ENCODE data around the gene TBC1D3B.
"Not testable (repeated sequence)": the region's sequence is repeated elsewhere in the genome, so short reads cannot be mapped to it uniquely, and the experiment has no call there.

Gene TBC1D3B

DNA sequence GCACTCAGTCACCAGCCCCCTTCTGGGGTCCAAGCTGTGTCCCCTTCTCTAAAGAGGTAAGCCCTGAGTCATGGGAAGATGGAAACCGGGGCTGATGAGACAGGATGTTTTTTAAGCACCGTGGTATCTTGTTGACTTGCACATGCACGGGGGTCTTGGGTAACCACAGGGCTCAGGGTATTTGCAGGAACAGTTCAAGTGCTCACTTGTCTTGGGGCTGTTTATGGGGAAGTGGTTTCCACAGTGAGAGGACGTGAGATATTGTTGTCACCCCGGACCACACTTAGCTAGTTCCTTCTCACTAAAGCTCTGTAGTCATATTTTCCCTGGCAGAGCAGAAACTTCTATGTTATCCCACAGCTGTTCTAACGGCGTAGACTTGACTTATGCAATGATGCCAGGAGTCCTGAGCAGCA lies 12.5 kb upstream of the TBC1D3B start:
- Histone ChIP-seq H3K4me1 (ENCODE audit: control insufficient read depth in 1 of 2, insufficient read depth in 1 of 2, low read depth in 1 of 2, low read length in 1 of 2) (peaks cover 75 to 88% of the 10 kb centered on the region in 2 experiments), H3K36me3 (peaks cover 5% of the 10 kb centered on the region)

DNA sequence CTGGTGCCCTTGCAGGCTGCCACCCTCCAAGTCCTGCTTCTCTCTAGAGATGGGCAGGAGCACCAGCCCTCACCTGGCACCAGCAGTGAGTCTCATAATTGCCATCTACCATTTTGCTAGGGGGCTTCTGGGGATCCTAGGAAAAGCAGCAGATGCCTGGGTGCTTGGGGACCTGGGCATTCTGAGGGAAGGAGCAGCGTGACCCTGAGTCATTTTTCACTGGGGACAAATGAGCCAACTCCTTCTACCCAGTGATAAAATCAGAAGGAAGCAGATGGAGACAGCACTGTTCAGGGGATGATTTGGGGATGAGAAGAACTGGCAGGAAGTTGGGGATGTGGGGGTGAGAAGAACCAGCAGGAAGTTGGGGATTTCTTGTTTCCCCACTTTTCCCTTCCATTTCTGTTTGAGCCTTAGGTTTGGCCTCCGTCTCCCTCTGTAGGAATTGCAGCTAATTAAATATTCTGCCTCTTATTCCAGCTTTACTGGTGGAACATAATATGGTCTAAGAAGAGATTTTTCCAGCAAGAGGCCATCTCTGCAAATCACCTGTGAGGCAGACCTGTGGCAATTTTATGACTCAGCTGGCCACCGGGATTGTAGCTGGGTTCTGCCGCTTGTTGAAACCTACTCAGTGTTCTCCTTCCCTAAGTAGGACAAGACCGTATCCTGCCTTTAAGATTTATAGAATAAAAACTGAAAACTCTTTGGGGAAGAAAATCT lies 11.7 kb upstream of the TBC1D3B start:
- H3K36me3 ChIP-seq, H3K9me3 ChIP-seq: not testable (repeated sequence)
- H3K4me3 ChIP-seq (ENCODE audit: low read depth in 1 of 2, low read length in 1 of 2) = peak overlapping the region; percentile 19 to 41
- peak overlapping the region; percentile 93 for H3K27ac ChIP-seq
- H3K27me3 ChIP-seq = peaks cover 20% of the 10 kb centered on the region
- peaks cover 72 to 88% of the 10 kb centered on the region in 2 experiments for H3K4me1 ChIP-seq (ENCODE audit: control insufficient read depth in 1 of 2, insufficient read depth in 1 of 2, low read depth in 1 of 2, low read length in 1 of 2)

More for the DNA sequence above, 12.5 kb upstream of the TBC1D3B start:
- peaks cover 12% of the 10 kb centered on the region for H3K27me3 ChIP-seq
- H3K4me3 ChIP-seq (ENCODE audit: low read depth in 1 of 2, low read length in 1 of 2) = peak overlapping the region; percentile 32 to 41
- TF ChIP-seq, protein P1, sequence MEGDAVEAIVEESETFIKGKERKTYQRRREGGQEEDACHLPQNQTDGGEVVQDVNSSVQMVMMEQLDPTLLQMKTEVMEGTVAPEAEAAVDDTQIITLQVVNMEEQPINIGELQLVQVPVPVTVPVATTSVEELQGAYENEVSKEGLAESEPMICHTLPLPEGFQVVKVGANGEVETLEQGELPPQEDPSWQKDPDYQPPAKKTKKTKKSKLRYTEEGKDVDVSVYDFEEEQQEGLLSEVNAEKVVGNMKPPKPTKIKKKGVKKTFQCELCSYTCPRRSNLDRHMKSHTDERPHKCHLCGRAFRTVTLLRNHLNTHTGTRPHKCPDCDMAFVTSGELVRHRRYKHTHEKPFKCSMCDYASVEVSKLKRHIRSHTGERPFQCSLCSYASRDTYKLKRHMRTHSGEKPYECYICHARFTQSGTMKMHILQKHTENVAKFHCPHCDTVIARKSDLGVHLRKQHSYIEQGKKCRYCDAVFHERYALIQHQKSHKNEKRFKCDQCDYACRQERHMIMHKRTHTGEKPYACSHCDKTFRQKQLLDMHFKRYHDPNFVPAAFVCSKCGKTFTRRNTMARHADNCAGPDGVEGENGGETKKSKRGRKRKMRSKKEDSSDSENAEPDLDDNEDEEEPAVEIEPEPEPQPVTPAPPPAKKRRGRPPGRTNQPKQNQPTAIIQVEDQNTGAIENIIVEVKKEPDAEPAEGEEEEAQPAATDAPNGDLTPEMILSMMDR (IDR thresholded peaks at IDR 0.05) = no peak
- H3K9me3 ChIP-seq = no peaks in the 10 kb centered on the region
- H3K27ac ChIP-seq = peak overlapping the region; percentile 93

DNA sequence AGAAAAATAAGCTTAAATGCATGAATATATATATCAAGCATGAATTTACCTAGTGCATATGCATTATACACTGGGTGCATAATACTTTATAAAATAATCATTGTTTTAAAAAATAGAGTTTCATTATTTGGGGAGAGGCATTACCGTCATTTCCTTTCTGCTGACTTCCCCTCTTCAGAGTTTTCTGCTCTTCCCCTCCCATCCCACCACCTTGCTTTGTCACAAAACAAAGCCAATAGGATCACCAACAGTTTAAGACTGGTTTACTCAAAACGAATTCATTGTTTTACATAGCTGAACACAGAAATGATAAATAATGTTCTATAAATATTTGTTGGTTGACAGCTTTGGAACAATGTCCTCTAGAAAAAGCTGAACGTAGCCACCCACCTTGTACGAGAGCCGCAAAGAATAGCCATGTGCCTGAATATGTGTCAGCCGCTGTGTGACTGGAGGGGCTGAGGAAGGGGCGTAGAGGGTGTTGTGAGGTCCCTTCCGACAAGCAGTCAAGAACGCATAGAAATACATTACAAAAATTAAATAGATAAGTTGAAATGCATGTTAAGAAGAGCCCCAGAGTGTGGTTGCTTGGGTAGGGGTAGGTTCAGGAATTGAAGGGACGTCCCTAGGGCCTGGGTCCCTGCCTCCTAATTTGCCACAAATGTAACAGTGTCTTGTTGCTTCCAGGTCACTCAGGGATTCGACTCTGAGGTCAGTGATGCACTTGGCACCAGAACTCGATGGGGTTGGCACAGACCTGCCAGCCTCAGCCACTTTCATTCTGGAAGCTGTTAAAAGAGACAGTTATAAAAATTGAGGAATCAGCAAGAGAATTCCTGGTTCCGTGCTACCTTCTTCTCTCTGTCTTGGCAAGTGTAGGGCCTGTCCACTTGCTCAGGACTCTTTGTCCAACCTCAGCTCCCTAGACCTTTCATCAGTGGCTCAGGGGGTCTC lies 10.7 kb upstream of the TBC1D3B start:
- not testable (repeated sequence) for H3K36me3 ChIP-seq, H3K9me3 ChIP-seq
- Histone ChIP-seq H3K4me1 (ENCODE audit: control insufficient read depth in 1 of 2, insufficient read depth in 1 of 2, low read depth in 1 of 2, low read length in 1 of 2) (peaks cover 65 to 87% of the 10 kb centered on the region in 2 experiments), H3K4me3 (ENCODE audit: low read depth in 1 of 2, low read length in 1 of 2) (peak overlapping the region in 1 of 2 experiments; percentile 24), H3K27me3 (peaks cover 30% of the 10 kb centered on the region), H3K27ac (peak overlapping the region; percentile 93)

DNA sequence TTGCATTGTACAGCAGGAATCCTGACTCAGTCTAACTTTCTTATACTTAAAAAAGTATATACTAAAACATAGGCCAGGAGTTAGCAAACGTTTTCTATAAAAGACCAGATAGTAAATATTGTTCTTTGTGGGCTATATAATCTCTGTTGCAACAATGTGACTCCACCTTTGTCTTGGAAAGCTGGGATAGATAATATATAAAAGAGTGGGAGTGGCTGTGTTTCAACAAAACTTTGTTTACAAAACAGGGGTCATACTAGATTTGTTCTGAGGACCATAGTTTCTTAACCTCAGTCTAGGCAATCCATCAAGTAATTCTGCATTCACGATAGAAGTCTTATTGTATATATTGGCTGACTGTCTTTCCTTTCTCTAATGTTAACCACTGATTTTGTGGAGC lies 9.0 kb upstream of the TBC1D3B start:
- TF ChIP-seq, protein P1 (IDR thresholded peaks at IDR 0.05) = no peak
- Histone ChIP-seq H3K27ac (peak overlapping the region; percentile 93), H3K4me1 (ENCODE audit: control insufficient read depth in 1 of 2, insufficient read depth in 1 of 2, low read depth in 1 of 2, low read length in 1 of 2) (peaks cover 48 to 70% of the 10 kb centered on the region in 2 experiments)

DNA sequence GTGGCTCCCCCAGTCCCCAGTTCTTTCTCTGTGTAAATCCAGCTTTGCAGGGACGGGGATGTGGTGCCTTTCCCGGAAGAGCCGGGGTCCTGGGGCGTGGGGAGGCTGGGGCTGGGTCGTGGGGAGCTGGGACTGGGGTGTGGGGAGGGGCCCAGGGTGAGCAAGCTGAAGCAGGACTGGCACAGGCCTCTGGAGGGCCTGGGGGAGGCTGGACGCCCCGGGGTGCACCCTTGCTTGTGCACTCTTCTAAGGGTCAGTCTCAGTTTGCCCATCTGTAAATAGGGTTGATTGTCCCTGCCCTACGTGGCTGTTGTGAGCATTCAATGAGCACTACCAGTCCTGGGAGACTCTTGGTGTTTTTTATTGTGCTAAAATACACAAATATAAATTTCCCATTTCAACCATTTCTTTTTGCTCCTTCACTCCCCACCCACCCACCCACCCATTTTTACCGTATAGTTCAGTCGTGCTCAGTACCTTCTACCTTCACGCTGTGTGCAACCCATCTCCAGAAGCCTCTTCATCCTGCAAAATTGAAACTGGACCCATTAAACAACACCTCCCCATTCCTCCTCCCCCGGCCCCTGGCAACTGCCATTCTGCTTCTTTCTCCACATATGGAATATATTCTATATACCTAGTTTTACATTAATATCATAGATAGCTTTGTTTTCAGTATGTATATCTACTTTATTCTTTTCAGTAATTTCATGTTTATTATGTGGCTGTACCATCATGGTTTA lies 7.8 kb upstream of the TBC1D3B start:
- Histone ChIP-seq H3K27ac (peak overlapping the region; percentile 93), H3K4me3 (ENCODE audit: low read depth in 1 of 2, low read length in 1 of 2) (peak overlapping the region; percentile 62 to 82)

More for the DNA sequence above, 9.0 kb upstream of the TBC1D3B start:
- Histone ChIP-seq H3K36me3 (peaks cover 5% of the 10 kb centered on the region), H3K27me3 (peaks cover 43% of the 10 kb centered on the region), H3K9me3 (no peaks in the 10 kb centered on the region), H3K4me3 (ENCODE audit: low read depth in 1 of 2, low read length in 1 of 2) (peak overlapping the region in 1 of 2 experiments; percentile 82)

More for the DNA sequence above, 7.8 kb upstream of the TBC1D3B start:
- Histone ChIP-seq H3K9me3 (no peaks in the 10 kb centered on the region), H3K4me1 (ENCODE audit: control insufficient read depth in 1 of 2, insufficient read depth in 1 of 2, low read depth in 1 of 2, low read length in 1 of 2) (peaks cover 37 to 59% of the 10 kb centered on the region in 2 experiments), H3K27me3 (peaks cover 43% of the 10 kb centered on the region), H3K36me3 (peaks cover 5% of the 10 kb centered on the region)
- TF ChIP-seq, protein P1 (IDR thresholded peaks at IDR 0.05) = no peak
